ENCODE results near the gene KCNQ1. TPM values are rescaled to one million over a fixed set of nuclear protein-coding genes. Genes with fewer than 3 reads are reported as not detected.

KCNQ1 gene
- total and polyA plus RNA-seq, 9 of the 15 experiments (the other 6 are each of a cell fraction or from before 2014, with no cell fraction given) = 0.44 TPM; not detected in 8

DNA sequence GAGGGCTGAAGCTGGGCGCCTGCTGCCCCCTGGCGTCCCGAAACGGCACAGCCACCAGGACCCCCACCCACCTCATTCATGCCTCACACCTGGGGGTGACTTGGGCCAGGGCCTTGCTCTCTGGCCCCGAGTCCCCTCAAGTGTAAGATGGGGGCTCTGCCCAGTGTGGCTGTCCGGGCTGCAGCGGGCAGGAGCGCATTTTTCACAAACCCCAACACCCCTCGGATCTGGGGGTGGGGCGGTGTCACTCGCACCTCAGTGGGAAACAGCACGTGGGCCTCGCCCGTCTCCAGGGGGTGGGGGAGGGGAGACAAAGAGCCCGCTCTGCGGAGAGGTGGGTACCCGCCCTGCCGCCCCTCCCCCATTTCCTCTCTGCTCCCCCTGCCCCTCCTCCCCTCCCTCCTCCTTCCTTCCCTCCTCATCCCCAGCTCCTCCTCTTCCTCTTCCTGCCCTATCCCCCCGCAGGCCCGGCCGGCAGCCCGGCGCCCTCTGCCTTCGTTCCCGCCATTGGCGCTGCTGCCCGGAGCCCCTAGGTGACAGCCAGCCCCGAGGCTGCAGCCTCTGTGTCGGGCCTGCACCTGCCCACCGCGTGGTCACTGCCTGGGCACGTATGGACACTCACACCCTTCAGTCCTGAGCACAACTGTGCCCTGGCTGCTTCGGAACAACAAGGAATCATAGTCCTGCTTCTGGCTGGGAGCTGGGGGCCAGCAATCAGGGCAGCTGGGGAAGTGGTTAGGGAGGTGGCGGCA lies 447.6 kb downstream of the KCNQ1 start (continued):
- TF ChIP-seq ZNF224 (CRISPR knock-in tag; IDR thresholded peaks at IDR 0.05) (0 out of 2 replicates have a peak, but pooled peaks have one; percentile 65), PHF8 (IDR thresholded peaks at IDR 0.05; ENCODE audit: borderline replicate concordance, low read length) (peak; percentile 76; the same call in 1 of the 2 replicates), KDM4B (IDR thresholded peaks at IDR 0.05; ENCODE audit: borderline replicate concordance in 2 of 2, low read depth in 1 of 2) (peak in 1 of 2 experiments; percentile 3; a peak in 1 of 4 replicates), POLR2G (IDR thresholded peaks at IDR 0.05; ENCODE audit: low read depth, low read length) (peak; percentile 78), GATAD2B (IDR thresholded peaks at IDR 0.05; ENCODE audit: borderline replicate concordance) (no peak), SUPT5H (IDR thresholded peaks at IDR 0.05) (peak; percentile 52; the same call in 1 of the 2 replicates), ETV1 (tag; conservative IDR thresholded peaks at IDR 0.05; ENCODE audit: low read depth) (peak; percentile 12; the same call in 1 of the 2 replicates), SMARCA4 (IDR thresholded peaks at IDR 0.05) (peak; percentile 19; the same call in 1 of the 2 replicates), CBX2 (IDR thresholded peaks at IDR 0.05; ENCODE audit: insufficient read depth, low read length, poor library complexity, severe bottlenecking) (no peak), NEUROD1 (IDR thresholded peaks at IDR 0.05; ENCODE audit: borderline replicate concordance, low read depth, low read length, partially characterized antibody) (peak; percentile 8), EGR1 (conservative IDR thresholded peaks at IDR 0.05) (peak; percentile 67), CBX5 (IDR thresholded peaks at IDR 0.05; ENCODE audit: borderline replicate concordance, low read depth) (no peak), HDAC2 (IDR thresholded peaks at IDR 0.05) (no peak), POLR2H (tag; IDR thresholded peaks at IDR 0.05; ENCODE audit: low read depth) (no peak), RAD51 (IDR thresholded peaks at IDR 0.05; ENCODE audit: borderline replicate concordance, low read depth) (peak; percentile 18; the same call in 1 of the 2 replicates), RB1 (IDR thresholded peaks at IDR 0.05; ENCODE audit: low read depth) (peak; percentile 71)
- TF ChIP-seq, protein P1, sequence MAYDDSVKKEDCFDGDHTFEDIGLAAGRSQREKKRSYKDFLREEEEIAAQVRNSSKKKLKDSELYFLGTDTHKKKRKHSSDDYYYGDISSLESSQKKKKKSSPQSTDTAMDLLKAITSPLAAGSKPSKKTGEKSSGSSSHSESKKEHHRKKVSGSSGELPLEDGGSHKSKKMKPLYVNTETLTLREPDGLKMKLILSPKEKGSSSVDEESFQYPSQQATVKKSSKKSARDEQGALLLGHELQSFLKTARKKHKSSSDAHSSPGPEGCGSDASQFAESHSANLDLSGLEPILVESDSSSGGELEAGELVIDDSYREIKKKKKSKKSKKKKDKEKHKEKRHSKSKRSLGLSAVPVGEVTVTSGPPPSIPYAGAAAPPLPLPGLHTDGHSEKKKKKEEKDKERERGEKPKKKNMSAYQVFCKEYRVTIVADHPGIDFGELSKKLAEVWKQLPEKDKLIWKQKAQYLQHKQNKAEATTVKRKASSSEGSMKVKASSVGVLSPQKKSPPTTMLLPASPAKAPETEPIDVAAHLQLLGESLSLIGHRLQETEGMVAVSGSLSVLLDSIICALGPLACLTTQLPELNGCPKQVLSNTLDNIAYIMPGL (CRISPR knock-in tag; IDR thresholded peaks at IDR 0.05) = 0 out of 2 replicates have a peak, but pooled peaks have one; percentile 67
- TF ChIP-seq, protein P2, sequence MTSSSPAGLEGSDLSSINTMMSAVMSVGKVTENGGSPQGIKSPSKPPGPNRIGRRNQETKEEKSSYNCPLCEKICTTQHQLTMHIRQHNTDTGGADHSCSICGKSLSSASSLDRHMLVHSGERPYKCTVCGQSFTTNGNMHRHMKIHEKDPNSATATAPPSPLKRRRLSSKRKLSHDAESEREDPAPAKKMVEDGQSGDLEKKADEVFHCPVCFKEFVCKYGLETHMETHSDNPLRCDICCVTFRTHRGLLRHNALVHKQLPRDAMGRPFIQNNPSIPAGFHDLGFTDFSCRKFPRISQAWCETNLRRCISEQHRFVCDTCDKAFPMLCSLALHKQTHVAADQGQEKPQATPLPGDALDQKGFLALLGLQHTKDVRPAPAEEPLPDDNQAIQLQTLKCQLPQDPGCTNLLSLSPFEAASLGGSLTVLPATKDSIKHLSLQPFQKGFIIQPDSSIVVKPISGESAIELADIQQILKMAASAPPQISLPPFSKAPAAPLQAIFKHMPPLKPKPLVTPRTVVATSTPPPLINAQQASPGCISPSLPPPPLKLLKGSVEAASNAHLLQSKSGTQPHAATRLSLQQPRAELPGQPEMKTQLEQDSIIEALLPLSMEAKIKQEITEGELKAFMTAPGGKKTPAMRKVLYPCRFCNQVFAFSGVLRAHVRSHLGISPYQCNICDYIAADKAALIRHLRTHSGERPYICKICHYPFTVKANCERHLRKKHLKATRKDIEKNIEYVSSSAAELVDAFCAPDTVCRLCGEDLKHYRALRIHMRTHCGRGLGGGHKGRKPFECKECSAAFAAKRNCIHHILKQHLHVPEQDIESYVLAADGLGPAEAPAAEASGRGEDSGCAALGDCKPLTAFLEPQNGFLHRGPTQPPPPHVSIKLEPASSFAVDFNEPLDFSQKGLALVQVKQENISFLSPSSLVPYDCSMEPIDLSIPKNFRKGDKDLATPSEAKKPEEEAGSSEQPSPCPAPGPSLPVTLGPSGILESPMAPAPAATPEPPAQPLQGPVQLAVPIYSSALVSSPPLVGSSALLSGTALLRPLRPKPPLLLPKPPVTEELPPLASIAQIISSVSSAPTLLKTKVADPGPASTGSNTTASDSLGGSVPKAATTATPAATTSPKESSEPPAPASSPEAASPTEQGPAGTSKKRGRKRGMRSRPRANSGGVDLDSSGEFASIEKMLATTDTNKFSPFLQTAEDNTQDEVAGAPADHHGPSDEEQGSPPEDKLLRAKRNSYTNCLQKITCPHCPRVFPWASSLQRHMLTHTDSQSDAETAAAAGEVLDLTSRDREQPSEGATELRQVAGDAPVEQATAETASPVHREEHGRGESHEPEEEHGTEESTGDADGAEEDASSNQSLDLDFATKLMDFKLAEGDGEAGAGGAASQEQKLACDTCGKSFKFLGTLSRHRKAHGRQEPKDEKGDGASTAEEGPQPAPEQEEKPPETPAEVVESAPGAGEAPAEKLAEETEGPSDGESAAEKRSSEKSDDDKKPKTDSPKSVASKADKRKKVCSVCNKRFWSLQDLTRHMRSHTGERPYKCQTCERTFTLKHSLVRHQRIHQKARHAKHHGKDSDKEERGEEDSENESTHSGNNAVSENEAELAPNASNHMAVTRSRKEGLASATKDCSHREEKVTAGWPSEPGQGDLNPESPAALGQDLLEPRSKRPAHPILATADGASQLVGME (CRISPR knock-in tag; IDR thresholded peaks at IDR 0.05) = 0 out of 2 replicates have a peak, but pooled peaks have one; percentile 9
- TF ChIP-seq, protein P3, sequence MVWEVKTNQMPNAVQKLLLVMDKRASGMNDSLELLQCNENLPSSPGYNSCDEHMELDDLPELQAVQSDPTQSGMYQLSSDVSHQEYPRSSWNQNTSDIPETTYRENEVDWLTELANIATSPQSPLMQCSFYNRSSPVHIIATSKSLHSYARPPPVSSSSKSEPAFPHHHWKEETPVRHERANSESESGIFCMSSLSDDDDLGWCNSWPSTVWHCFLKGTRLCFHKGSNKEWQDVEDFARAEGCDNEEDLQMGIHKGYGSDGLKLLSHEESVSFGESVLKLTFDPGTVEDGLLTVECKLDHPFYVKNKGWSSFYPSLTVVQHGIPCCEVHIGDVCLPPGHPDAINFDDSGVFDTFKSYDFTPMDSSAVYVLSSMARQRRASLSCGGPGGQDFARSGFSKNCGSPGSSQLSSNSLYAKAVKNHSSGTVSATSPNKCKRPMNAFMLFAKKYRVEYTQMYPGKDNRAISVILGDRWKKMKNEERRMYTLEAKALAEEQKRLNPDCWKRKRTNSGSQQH (CRISPR knock-in tag; IDR thresholded peaks at IDR 0.05) = no peak
